Liver (tissue), 3 donors: Measurements from ENCODE around the gene OR2V1.

Source experiments
- HNF4A ChIP-seq, 2 donors: conservative IDR thresholded peaks; 2 replicates each; pipeline ENCODE4 v1.6.1; 2016; ENCODE audit warnings: antibody characterized with exemption in 2 of 2, mild to moderate bottlenecking in 2 of 2
- JUND ChIP-seq, 2 donors: IDR thresholded peaks; 2 replicates each; pipeline ENCODE4 v1.6.1; 2016; ENCODE audit warnings: antibody characterized with exemption in 2 of 2
- NR2F2 ChIP-seq: IDR thresholded peaks from 2 replicates; pipeline ENCODE4 v1.6.1; 2016; ENCODE audit warnings: antibody characterized with exemption
- YY1 ChIP-seq: IDR thresholded peaks from 2 replicates; pipeline ENCODE4 v1.6.1; 2016; ENCODE audit warnings: antibody characterized with exemption, mild to moderate bottlenecking
- TF ChIP-seq, protein P1 (sequence below): fragments of 150-350 bp; IDR thresholded peaks from 2 replicates; pipeline ENCODE4 v1.5.1; 2017; ENCODE audit warnings: improper control_type of control experiment, low read depth, low read length; ENCODE audit not compliant: missing input control
- TF ChIP-seq, protein P2 (sequence below): IDR thresholded peaks from 2 replicates; pipeline ENCODE4 v1.6.1; 2016; ENCODE audit warnings: antibody characterized with exemption
- TF ChIP-seq, protein P3 (sequence below): IDR thresholded peaks from 2 replicates; pipeline ENCODE4 v1.6.1; 2016; ENCODE audit warnings: antibody characterized with exemption
- donor health status: healthy.
- donor health status: healthy.

DNA sequence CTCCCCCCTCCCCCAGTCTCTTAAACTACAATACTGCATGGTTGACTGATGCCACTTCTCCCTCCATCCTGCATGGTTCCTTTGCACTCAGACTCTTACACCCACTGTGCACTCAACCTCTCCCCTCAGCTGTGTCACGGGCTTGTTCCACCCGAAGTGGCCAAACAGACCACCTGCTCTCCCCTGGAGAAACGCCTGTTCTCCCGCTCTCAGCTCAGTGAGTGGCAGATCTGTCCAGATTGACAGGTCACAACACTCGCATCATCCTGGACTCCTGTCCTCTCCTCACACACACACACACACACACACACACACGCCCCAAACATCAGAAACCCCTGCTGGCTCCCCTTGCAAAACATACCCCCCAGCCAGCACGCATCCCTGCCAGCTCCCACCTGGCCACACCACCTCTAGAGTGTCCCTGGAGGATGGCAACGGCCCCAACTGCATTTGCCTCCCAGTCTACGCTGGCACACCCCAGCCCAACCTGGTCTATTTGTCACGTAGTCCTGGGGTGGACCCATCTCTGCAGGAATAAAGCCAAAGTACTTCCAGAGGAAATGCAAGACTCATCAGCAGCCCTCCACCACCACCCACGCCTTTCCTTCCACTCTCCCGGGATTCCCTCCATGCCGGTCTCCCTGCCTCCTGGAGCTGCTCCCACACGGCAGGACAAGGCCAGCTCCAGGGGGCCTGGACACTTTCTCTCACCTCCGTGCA, 2.9 kb downstream of the OR2V1 start:
- TF ChIP-seq, protein P1, sequence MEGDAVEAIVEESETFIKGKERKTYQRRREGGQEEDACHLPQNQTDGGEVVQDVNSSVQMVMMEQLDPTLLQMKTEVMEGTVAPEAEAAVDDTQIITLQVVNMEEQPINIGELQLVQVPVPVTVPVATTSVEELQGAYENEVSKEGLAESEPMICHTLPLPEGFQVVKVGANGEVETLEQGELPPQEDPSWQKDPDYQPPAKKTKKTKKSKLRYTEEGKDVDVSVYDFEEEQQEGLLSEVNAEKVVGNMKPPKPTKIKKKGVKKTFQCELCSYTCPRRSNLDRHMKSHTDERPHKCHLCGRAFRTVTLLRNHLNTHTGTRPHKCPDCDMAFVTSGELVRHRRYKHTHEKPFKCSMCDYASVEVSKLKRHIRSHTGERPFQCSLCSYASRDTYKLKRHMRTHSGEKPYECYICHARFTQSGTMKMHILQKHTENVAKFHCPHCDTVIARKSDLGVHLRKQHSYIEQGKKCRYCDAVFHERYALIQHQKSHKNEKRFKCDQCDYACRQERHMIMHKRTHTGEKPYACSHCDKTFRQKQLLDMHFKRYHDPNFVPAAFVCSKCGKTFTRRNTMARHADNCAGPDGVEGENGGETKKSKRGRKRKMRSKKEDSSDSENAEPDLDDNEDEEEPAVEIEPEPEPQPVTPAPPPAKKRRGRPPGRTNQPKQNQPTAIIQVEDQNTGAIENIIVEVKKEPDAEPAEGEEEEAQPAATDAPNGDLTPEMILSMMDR = no peak
- TF ChIP-seq, protein P2, sequence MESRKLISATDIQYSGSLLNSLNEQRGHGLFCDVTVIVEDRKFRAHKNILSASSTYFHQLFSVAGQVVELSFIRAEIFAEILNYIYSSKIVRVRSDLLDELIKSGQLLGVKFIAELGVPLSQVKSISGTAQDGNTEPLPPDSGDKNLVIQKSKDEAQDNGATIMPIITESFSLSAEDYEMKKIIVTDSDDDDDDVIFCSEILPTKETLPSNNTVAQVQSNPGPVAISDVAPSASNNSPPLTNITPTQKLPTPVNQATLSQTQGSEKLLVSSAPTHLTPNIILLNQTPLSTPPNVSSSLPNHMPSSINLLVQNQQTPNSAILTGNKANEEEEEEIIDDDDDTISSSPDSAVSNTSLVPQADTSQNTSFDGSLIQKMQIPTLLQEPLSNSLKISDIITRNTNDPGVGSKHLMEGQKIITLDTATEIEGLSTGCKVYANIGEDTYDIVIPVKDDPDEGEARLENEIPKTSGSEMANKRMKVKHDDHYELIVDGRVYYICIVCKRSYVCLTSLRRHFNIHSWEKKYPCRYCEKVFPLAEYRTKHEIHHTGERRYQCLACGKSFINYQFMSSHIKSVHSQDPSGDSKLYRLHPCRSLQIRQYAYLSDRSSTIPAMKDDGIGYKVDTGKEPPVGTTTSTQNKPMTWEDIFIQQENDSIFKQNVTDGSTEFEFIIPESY = no peak
- no peak for TF ChIP-seq JUND (IDR thresholded peaks at IDR 0.05)
- no peak for TF ChIP-seq YY1
- TF ChIP-seq, protein P3, sequence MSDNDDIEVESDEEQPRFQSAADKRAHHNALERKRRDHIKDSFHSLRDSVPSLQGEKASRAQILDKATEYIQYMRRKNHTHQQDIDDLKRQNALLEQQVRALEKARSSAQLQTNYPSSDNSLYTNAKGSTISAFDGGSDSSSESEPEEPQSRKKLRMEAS = no peak
- TF ChIP-seq HNF4A (conservative IDR thresholded peaks at IDR 0.05) = no peak
- TF ChIP-seq NR2F2 = no peak
